Body of pancreas (tissue), 4 donors: ENCODE data around the gene SBK1. TPM values are rescaled to one million over a fixed set of nuclear protein-coding genes. Genes with fewer than 3 reads are reported as not detected.

ENCODE experiments used
- ATAC-seq: fragments of 150-250 bp; one replicate; pipeline ENCODE4 v1.9.1; 2016
- DNase-seq, 4 donors: peaks; one replicate each; pipeline ENCODE4 v3.0.0-alpha.2; 2019
- H3K27ac ChIP-seq, 4 donors: fragments of 200-600 bp; sonication (generic); 1 replicate in 3 of 4; 2 replicates in 1 of 4; pipeline versions ENCODE4 v1.5.1 to v1.6.1; 2016 to 2019; ENCODE audit warnings: mild to moderate bottlenecking in 1 of 4, mixed read lengths in 1 of 4, moderate library complexity in 1 of 4
- H3K27me3 ChIP-seq, 2 donors: fragments of 200-600 bp; sonication (generic); one replicate each; pipeline ENCODE4 v1.6.0; 2016; ENCODE audit warnings: mild to moderate bottlenecking in 1 of 2
- H3K36me3 ChIP-seq, 2 donors: fragments of 200-600 bp; sonication (generic); replicated peaks in 1 of 2; 2 replicates each; pipeline ENCODE4 v1.5.1; 2016; ENCODE audit warnings: low read depth in 2 of 2; ENCODE audit not compliant: insufficient read depth in 1 of 2
- H3K4me1 ChIP-seq: fragments of 200-600 bp; sonication (generic); one replicate; pipeline ENCODE4 v1.6.0; 2016
- H3K4me3 ChIP-seq, 2 donors: fragments of 200-600 bp; sonication (generic); 1 replicate in 1 of 2; 2 replicates in 1 of 2; pipeline ENCODE4 v1.5.1; 2016 to 2019
- H3K9me3 ChIP-seq, 3 donors: fragments of 200-600 bp; sonication (generic); 1 replicate in 2 of 3; 2 replicates in 1 of 3; pipeline ENCODE4 v1.5.1; 2016
- POLR2A ChIP-seq, 3 donors: fragments of 450-650 bp; IDR thresholded peaks; one replicate each; pipeline ENCODE4 v1.6.1; 2016; ENCODE audit warnings: antibody characterized with exemption in 3 of 3, mild to moderate bottlenecking in 2 of 3
- WGBS, 2 donors: methylation state at CpG; one replicate each; pipeline ENCODE4 v1.1.5; 2017; 5-methylcytosine and 5-hydroxymethylcytosine counted together
- intact Hi-C: fragments of 100-400 bp; cut with DNase I; formaldehyde crosslinking; loops from one replicate; pipeline ENCODE4 v1.15.1; 2023
- total RNA-seq, 2 donors: library from RNA; depleted of rRNA; stranded (reverse); fragments of >200 nt; gene quantifications; one replicate each; pipeline ENCODE4 v1.1.0, GENCODE V29; 2016
- TF ChIP-seq, protein P1 (sequence below), 7 experiments: fragments of 450-650 bp in 4 of 7; fragments of 200-600 bp in 3 of 7; sonication (generic) in 3 of 7; IDR thresholded peaks; one replicate each; pipeline ENCODE4 v1.5.1; 2016 to 2019; ENCODE audit warnings: antibody characterized with exemption in 7 of 7

The SBK1 gene
- total RNA-seq, 2 donors from 2014 or later, result 1.3 to 2.6 TPM

DNA sequence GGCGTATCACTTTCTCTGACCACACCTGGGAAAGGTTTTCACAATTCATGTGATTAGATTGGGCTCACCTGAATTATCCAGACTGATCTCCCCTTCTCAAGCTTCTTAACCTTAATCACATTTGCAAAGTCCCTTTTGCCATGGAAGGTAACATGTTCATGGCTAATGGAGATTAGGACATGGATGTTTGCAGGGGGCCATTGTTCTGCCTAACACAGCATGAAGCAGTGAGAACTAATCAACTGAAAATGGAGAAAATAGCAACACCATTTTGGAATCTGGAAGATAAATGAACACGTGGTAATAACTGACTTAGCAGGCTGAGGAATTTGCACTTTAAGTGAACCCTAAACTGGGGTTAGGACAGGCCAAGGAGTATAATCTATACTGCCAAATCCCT lies 25.0 kb upstream of the SBK1 start:
- intact Hi-C loops, result no loop called here
- no peak overlapping the region for H3K4me3 ChIP-seq
- no peak for TF ChIP-seq POLR2A (IDR thresholded peaks at IDR 0.05)
- TF ChIP-seq, protein P1, sequence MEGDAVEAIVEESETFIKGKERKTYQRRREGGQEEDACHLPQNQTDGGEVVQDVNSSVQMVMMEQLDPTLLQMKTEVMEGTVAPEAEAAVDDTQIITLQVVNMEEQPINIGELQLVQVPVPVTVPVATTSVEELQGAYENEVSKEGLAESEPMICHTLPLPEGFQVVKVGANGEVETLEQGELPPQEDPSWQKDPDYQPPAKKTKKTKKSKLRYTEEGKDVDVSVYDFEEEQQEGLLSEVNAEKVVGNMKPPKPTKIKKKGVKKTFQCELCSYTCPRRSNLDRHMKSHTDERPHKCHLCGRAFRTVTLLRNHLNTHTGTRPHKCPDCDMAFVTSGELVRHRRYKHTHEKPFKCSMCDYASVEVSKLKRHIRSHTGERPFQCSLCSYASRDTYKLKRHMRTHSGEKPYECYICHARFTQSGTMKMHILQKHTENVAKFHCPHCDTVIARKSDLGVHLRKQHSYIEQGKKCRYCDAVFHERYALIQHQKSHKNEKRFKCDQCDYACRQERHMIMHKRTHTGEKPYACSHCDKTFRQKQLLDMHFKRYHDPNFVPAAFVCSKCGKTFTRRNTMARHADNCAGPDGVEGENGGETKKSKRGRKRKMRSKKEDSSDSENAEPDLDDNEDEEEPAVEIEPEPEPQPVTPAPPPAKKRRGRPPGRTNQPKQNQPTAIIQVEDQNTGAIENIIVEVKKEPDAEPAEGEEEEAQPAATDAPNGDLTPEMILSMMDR (IDR thresholded peaks at IDR 0.05), result no peak
- no peaks in the 10 kb centered on the region for H3K36me3 ChIP-seq
- DNase-seq (no peak), ATAC-seq (no peak)
- 50 to 62% methylated on average over 2 of the region's 2 CpGs for WGBS, 2 donors
- H3K27ac ChIP-seq, result no peak overlapping the region
- no peaks in the 10 kb centered on the region for H3K9me3 ChIP-seq
- no peaks in the 10 kb centered on the region for H3K4me1 ChIP-seq
- no peaks in the 10 kb centered on the region for H3K27me3 ChIP-seq

DNA sequence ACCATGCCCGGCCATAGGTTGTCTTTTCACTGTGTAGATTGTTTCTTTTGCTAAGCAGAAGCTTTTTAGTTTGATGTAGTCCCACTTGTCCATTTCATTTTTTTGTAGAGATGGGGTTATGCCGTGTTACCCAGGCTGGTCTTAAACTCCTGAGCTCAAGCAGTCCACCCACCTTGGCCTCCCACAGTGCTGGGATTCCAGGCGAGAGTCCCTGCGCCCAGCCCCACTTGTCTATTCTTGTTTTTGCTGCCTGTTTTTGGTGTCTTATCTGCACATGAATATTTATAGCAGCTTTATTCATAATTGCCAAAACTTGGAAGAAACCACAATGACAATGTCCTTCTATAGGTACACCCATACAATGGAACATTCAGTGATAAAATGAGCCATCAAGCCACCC lies 18.8 kb upstream of the SBK1 start:
- no peak overlapping the region for H3K4me3 ChIP-seq
- TF ChIP-seq POLR2A (IDR thresholded peaks at IDR 0.05), result no peak
- TF ChIP-seq, protein P1 (IDR thresholded peaks at IDR 0.05), result no peak
- ATAC-seq, result no peak

DNA sequence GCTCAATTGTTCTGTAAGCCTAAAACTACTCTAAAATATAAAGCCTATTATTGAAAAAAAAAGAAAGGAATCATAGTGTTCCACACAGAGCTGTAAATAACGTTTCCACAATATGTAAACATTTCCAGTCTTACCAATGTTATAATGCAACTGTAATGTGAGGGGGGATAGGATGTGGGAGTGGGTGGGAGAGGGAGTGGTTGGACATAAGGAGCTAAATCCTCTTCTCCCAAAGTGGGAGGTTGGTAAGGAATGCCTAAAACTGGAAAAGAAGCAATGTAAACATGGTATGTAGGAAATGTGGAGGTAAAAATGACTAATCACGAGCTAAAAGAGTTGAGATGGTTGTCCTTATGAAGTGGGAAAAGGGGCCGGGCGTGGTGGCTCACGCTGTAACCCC lies 17.6 kb upstream of the SBK1 start:
- ATAC-seq (no peak), DNase-seq (no peak)
- Histone ChIP-seq H3K4me1 (peaks cover 8% of the 10 kb centered on the region), H3K36me3 (no peaks in the 10 kb centered on the region), H3K27me3 (peaks cover 0 to 3% of the 10 kb centered on the region in 2 donors), H3K27ac (no peak overlapping the region), H3K9me3 (no peaks in the 10 kb centered on the region), H3K4me3 (no peak overlapping the region)
- 32 to 38% methylated on average over 5 of the region's 5 CpGs for WGBS, 2 donors
- intact Hi-C loops, result loop anchor here (5.0 kb wide), 1 partner anchor 43 kb away; no protein-coding TSS in a partner anchor
- no peak for TF ChIP-seq POLR2A (IDR thresholded peaks at IDR 0.05)

More for the DNA sequence above, 18.8 kb upstream of the SBK1 start:
- no peaks in the 10 kb centered on the region for H3K36me3 ChIP-seq
- no peaks in the 10 kb centered on the region for H3K9me3 ChIP-seq
- H3K4me1 ChIP-seq, result peaks cover 8% of the 10 kb centered on the region
- intact Hi-C loops, result no loop called here
- H3K27me3 ChIP-seq, result peaks cover 0 to 3% of the 10 kb centered on the region in 2 donors
- DNase-seq, result no peak
- H3K27ac ChIP-seq, result no peak overlapping the region
- 56 to 66% methylated on average over 4 of the region's 4 CpGs for WGBS, 2 donors

DNA sequence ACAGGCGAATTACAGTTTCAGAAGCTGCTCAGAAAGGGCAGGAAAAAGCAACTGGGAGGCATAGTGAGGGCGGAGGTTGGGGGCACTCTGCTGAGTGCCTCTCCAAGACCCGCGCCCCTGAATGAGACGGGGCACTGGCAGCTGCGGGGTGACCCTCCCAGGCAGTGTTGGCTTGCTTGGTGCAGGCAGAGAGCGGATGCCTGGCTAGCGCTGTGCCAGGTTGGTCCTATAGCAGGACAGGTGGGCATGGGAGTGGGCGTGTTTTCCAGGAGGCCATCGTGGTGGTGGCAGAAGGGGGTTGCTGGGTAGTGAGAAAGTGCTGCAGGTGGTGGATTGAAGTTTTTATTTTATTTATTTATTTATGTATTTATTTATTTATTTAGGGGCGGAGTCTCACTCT lies 16.0 kb upstream of the SBK1 start:
- WGBS, 2 donors, result 55 to 61% methylated on average over 8 to 11 of the region's 11 CpGs
- H3K9me3 ChIP-seq, result no peaks in the 10 kb centered on the region
- no peak overlapping the region for H3K27ac ChIP-seq
- H3K36me3 ChIP-seq, result no peaks in the 10 kb centered on the region
- intact Hi-C loops, result loop anchor here (5.0 kb wide), 1 partner anchor 41 kb away; no protein-coding TSS in a partner anchor
- H3K4me1 ChIP-seq, result peaks cover 8% of the 10 kb centered on the region
- no peak for DNase-seq
- no peak overlapping the region for H3K4me3 ChIP-seq
- no peak for ATAC-seq
- TF ChIP-seq, protein P1 (IDR thresholded peaks at IDR 0.05), result no peak
- no peak for TF ChIP-seq POLR2A (IDR thresholded peaks at IDR 0.05)
- H3K27me3 ChIP-seq, result peaks cover 0 to 3% of the 10 kb centered on the region in 2 donors

DNA sequence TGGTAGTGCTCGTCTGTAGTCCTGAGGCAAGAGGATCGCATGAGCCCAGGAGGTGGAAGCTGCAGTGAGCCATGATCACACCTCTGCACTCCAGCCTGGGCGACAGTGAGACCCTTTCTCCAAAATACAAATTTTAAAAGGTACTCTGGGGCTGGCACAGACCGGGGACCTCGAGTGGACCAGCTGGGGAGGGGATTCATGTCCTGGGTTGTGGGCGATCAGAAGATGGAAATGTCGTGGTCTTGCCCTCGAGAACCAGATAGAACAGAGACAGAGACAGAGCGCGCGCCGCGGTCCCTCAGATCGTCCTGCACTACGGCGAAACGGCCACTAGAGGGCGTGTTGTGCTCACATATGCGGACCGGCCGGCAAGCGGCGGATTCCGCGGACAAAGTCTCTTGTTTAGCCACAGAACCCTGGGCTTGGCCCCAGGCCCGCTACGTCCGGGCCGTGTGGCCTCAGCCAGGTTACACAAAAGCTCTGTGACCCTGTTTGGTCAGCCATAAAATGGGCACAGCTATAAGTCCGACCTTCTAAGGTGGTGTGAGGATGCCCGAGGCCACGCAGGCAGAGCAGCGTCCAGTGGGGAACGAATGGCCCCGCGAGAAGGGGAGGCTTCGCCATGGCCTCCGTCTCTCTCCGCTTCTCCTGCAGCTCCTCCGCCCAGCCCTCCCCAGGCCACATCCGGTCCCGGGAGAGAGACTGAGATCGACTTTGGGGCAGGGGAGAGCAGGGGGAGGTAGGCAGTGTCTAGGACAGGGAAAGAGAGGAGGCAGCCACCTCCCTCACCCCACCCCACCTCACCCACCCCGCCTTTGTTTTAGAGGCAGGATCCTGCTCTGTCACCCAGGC lies 14.6 kb upstream of the SBK1 start:
- TF ChIP-seq, protein P1 (IDR thresholded peaks at IDR 0.05), result peak; percentile 93 to 97 (median 95)
- TF ChIP-seq POLR2A (IDR thresholded peaks at IDR 0.05), result no peak
- peak; percentile 91 for ATAC-seq
- no peak overlapping the region for H3K27ac ChIP-seq
- DNase-seq, result peak; percentile 85 to 91 (median 86)
- no peak overlapping the region for H3K4me3 ChIP-seq
- WGBS, 2 donors, result 2 to 3% methylated on average over 12 to 44 of the region's 44 CpGs
- peaks cover 0 to 3% of the 10 kb centered on the region in 2 donors for H3K27me3 ChIP-seq
- peaks cover 8% of the 10 kb centered on the region for H3K4me1 ChIP-seq
- intact Hi-C loops, result loop anchor here (5.0 kb wide), 1 partner anchor 40 kb away; no protein-coding TSS in a partner anchor
- no peaks in the 10 kb centered on the region for H3K9me3 ChIP-seq
- H3K36me3 ChIP-seq, result no peaks in the 10 kb centered on the region
